HG03196 (cell line): ENCODE results near the gene ASGR1.

ENCODE experiments used
- ATAC-seq: cut with Tn5 transposase; IDR thresholded peaks from one replicate; pipeline ENCODE4 v1.9.1; 2021; ENCODE audit not compliant: unreplicated experiment

ASGR1 gene

DNA sequence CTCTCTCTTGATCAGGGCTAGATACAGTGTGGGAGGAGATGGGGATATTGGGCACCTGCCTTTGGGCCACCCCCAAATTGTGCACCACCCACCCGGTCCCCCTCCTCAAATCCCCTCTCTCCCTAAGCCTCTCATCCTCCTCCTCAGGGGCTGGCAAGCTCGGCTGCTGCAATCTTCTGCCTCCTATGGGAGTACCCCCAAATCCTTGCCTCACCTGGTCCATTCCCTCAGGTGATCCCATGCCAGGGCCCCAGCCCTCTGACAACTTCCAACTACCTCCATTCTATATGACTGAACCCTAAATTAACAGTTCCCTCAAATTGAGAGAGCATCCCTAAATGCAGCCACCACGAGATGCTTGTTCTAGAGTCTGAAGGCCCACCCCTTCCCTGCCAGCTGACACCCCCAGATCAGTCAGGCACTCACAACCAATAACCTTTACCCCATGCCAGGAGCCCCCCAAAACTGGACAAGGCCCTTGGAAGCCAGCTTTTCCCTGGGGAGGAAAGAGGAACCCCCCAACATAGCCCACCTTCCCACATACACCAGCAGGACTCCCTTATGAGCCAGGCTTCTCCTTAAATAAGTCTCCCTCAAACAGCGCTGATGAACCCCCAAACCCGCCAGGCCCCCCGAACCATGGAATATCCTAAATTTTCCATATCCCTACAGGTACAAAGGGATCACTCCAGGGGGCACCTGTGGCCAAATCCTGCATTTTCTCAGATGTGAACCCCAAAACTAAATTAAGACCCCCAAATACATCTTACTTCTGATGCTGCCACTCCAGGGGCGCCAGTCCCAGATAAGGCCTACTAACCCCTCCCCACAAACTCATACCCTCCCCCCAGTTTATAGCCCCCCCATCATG lies 37.3 kb upstream of the ASGR1 start:
- no peak for ATAC-seq

DNA sequence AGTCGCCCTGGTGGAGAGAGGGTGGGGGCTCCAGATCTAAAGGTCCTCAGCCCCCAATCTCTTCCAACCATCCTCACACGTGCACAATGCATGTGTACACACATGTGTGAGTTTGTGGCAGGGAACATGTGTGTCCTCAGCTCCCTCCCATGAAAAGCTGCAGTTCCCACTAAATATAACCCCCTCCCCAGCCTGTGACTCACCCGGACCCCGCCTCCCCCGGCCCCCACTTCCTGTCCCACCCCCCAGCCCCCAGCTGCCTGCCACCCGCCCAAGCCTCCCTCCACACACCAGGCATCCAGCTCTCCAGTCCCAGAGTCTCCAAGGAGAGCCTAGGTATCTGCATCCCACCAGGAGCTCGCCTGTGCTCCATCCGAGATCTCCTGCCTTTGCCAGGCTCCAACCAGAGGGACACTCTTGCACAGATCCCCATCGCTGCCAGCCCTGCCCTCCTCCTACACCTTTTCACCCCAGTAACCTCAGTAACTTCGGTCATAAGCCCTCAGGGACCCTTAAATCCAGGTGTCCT lies 36.5 kb upstream of the ASGR1 start:
- ATAC-seq, result no peak

DNA sequence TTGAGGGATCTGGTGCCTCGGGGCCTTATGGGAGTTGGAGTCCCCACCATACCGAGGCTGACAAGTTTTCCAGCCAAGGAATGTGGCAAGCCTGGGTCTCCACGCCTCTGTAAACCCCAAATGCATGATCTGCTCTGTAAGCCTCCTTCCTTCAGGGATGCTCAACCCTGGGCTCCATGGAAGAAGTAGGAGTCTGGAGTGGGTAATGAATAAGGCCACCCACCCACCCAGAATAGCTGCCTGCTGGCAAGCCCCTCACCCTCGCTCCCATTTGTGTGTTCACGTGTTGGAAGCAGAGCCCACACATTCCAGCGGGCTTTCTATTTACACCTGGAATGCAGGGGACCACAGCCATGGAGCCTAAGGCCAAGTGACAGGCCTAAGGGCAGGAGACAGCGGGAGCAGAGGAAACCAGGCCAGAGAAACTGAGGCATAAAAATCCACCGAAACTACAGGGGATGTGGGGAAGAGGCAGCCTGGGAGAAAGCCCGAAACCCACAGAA lies 36.0 kb upstream of the ASGR1 start:
- no peak for ATAC-seq

DNA sequence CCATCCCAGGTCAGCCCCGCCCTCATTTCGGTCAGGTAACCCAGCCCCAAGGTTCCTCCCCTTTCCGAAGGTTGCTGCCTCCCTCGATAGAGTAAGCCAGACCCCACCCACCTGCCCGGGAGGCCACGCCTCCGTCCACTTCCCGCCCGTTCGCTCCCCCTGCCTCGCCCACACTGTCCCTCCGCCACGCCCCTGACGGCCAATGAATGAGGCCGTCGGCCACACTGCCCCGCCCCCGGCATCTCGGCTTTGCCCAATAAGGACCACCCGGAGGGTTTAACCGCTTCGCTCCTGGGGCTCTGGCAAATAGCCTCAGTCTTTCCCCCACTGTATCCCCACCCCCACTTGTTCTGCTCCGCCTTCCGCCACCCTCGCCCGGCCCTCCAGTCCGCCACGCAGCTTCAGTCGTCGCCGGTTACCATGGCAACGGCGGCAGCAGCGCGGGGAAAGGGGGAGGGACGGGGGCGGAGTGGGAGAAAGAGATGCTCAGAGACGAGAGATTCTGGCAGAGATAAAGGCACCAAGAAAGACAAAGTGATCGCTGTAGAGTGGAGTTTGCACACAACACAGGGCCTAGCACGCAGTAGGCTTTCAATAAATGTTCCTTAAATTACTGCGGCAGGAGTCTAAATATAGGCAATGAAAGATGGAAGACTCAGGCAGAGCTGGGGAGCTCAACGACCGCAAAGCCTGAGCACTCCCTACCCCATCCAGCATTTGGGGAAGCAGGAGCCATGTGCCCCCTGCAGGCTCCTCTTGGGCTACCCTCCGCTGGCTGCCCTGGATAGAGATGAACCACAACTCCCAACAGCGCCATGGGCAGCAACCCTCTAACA lies 35.3 kb upstream of the ASGR1 start:
- ATAC-seq, result peak; percentile 71

DNA sequence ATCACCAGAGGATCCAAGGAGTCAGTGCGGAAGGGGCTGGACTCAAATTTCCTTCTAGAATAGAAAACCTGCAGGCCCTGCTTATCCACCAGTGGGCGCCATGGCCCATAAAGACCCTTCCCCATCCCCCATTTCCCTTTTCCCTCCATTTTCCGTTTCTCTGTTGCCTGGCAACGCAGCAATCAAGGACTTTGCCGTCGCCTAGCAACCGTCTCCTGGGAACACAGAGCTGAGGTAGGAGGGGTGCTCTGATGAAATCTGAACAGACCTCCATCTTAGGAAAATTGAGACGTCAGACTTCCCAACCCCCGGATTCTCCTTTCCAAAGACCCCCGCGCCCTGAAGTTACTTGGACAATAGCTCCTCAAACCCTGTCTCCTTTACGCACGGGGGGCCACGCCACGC lies 34.7 kb upstream of the ASGR1 start:
- ATAC-seq, result no peak

DNA sequence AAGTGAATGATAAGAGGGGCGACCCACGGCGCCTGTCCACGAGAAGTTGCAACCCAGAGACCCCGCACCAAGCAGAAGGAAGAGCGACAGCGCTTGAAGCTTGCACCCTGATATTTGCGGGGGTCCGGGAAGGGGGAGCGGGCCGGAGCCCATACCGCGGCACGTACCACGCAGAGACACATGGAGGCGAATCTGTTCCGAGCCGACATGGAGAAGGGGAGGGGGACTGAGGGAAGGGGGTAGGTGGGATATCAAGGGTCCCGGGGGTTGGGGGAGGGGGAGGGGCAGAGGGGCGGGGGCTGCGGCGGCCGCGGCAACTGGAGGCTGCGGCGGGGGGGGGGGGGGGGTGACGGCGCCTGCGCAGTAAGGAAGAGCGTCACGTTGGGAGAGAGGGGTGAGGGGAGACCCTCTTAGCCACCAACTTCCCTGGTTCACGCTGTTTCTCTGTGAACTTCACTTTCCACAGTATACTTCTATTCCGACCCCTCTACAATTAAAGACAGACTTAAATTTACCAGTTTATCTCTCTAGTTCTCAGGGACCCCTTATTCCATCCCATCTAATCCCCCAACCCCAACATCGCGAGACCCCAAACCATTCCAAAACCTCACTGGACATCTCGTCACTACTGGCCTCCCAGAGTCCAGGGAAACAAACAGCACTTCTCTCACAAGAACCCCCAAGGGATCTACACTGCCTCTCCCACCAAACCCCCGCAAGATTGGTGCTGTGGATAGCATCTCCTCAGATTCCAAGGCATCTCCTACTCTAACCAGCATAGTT lies 32.5 kb upstream of the ASGR1 start:
- no peak for ATAC-seq

DNA sequence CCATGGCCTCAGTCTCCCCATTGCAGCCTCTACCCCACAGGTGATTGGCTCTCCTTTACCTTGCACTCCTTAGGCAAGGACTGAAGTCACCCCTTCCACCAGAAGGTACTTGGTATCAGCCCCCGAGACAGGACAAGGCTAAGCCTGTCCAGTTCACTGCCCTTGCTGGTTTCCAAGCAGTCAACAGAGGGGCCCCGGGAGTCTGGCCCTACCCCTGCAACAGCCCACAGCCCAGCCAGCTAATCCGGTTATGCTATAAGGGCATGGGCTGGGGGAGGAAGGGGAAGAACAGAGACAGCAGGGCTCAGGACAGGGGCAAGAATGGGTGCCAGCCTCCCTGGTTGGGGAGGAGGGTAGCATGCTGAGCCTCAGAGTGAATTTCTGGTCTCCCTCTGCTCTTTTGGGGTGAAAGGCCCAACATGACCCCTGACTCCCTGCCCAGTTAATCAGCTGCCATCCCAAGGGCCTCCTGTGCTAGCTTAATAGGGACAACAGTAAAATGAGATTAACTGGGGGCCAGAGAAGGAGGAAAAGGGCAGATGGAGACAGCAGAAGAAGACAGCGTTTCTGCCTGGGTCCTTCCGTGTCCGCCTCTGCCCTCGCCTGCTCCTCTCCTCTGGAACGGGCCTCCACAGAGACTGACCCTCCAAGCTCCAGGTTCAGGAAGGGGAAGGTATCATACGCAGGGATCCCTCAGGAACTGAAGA lies 29.7 kb upstream of the ASGR1 start:
- ATAC-seq, result no peak

DNA sequence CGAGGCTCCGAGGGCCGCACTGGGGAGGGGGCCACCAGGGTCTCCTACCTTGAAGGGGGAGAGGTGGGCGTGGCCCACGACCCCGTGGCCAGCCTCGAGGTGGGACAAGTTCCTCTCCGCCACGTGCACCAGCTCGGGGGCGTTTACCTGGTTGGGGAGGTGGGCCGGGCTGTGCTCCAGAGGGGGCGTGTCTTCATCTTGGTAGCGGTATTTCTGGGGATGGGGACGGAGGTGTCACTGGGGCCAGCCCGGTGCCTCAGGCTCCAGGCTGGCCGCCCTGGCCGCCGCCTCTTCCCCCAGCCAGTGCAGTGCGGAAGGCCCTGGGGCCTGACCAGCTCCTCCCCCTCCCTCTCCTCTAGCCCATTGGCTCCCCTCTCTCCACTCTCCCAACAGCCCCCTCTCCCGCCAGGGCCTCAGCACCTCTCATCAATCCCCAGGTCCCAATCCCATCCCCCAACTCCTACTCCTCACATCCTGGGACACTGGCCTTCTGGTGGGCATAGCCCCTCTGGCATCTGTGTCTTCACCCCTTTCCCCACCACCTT lies 28.9 kb upstream of the ASGR1 start:
- no peak for ATAC-seq

DNA sequence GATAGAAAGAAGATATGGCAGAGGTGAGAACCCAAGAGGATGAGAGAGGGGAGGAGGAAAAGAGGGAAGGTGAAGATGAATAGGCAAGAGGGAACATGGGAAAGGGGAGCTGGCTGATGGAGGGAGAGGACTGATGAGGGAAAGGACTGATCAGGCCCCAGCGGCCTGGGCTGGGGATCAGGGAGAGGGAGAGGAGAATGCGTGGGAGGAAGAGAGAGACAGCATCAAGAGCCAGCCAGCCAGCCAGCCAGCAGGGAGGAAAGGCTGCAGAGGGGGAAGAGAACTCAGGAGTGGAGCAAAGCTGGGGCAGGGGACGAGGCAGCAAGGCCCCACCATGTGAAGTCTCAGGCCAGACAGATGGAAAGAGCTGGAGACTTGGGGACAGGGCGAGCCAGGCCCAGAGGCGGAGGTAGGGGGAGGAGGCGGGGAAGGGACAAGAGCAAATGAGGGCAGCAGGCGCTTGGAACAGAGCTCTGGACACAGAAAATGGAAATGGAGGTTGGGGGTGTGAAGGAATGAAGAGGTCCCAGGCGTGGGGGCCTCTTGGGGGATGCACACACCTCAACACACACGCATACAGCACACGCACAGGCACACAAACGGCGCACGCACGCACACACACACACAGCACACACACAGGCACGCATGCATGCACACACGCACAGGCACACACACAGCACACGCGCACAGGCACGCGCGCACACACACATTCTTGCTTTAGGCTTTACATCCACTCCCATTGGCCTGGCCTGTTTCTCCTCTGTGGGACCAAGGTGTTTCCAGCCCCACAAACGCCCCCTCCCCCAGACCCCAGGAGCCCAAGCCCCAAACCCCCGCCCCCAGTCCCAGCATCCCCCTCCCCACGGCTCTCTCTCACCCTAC lies 28.2 kb upstream of the ASGR1 start:
- ATAC-seq, result no peak

DNA sequence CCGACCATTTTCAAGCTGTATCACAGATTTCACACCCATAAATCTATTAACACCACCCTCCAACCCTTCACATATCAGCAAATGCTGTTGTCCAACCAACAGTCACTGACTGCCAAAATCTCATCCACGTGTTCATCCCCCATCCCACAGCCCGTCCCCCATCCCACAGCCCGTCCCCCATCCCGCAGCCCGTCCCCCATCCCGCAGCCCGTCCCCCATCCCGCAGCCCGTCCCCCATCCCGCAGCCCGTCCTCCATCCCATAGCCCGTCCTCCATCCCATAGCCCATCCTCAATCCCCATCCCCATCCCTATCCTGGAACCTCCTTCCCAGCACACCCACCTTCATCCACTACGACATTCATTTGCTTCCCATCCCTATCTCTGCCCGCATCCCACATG lies 26.4 kb upstream of the ASGR1 start:
- no peak for ATAC-seq

DNA sequence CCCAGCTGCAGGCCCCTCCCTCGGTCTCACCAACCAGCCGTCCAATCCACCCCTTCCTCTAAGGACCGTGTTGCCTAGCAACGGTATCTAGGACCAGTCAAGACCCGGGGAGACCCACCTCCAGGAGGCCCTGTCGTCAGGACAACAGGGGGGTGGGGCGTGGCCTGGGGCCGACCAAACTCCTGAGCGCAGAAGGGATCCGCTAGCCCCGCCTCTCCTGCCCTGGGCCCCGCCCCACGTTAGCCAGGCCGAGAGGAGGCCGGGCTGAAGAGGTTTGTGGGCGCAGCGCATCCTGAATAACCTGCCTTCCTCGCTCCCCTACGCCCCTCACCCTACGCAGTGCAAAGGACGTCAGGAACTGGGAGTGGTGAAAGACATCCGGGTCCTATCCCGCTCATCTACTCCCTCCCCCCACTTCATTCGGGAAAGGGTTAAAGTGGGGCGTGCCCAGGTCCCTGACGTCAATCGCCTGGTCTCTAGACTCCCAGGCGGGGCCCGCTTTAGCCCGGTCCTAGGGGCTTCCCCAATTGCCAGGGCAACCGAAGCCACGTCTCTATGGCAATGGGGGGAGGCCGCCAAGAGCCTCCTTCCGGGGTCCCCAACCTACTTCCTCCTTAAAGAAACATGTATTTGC lies 25.8 kb upstream of the ASGR1 start:
- ATAC-seq, result peak; percentile 80

DNA sequence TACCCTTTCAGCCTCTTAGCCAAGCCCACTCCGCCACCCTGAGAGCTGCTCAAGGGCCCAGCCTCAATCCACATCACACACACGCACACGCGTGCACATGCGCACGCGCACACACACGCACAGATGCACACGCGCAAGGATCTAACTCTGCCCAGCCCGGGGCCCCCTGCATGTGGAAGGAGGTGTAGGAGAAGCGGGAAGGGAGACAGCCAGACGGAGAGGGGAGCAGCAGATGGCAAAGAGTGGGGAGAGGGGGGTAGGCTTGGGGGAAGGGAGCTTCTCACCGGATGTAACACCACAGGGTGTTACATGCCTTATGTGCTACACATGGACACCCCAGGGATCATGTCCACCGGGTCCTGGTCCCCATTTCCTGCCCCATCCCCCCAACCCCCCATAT lies 25.2 kb upstream of the ASGR1 start:
- no peak for ATAC-seq

DNA sequence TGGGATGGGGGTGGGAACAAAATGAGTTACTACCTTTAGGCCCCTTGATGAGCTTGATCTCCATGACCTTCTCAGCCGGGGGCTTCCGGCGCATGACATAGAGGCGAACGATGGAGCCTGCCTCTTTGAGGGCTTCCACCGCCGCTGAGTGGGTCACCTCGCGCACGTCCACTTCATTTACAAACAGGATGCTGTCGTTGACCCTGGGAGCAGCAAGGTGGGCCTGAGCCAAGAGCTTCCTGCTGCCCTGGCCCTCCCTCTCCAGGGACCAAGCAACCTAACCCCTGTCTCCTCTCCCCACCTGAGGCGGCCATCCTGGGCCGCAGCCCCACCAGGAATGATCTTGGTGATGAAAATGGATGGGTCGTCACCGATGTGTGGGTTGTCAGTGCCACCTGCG lies 24.2 kb upstream of the ASGR1 start:
- ATAC-seq, result no peak

DNA sequence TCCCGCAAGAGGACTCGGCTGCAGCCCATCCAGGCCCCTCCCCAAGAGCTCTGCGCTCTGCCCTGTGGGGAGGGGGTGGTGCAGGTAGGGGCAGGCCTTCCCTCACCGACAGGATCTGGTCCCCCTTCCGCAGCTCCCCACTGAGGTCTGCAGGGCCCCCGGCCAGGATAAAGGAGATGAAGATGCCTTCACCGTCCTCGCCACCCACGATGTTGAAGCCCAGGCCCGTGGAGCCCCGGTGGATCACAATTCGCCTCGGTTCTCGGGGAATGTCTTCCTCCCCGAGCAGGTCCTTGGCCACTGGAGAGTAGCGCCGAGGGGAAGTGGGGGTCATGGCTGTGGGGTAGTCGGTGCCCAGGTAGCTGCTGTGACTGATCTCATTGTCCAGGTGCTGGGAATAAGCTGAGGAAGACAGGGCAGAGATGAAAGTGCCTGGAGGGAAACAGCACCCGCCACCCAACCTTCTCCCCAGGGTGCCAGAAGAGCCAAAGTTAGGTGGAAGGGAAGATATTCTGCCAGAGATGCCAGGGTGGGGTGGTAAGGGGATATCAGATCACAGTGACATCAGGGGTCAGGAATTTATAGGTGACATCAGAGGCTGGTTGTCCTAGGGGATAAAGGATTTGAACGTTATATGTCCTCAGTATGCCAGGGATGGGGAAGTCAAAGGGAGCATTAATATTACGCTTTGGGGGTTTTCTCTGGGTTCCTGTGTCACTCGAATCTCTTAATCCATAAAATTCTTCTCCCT lies 17.7 kb upstream of the ASGR1 start:
- ATAC-seq, result no peak

DNA sequence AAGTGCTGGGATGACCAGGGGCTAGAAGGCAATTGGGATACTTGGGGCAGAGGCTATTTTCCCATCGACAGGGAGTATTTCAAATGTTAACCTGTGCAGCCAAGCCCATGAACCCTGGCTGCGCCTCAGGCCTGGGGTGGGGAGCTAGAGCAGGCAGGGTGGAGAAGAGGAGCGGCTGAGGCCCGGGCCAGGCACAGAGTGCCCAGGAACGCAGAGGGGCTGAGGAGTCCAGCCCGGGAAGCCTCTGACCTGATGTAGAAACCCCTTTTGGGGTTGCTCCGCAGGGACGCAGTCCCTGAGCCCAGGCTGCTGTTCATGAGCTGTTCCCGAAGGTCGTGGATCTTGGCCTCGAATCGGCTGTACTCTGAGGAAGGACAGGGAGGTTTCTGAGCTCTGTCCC lies 16.8 kb upstream of the ASGR1 start:
- no peak for ATAC-seq

DNA sequence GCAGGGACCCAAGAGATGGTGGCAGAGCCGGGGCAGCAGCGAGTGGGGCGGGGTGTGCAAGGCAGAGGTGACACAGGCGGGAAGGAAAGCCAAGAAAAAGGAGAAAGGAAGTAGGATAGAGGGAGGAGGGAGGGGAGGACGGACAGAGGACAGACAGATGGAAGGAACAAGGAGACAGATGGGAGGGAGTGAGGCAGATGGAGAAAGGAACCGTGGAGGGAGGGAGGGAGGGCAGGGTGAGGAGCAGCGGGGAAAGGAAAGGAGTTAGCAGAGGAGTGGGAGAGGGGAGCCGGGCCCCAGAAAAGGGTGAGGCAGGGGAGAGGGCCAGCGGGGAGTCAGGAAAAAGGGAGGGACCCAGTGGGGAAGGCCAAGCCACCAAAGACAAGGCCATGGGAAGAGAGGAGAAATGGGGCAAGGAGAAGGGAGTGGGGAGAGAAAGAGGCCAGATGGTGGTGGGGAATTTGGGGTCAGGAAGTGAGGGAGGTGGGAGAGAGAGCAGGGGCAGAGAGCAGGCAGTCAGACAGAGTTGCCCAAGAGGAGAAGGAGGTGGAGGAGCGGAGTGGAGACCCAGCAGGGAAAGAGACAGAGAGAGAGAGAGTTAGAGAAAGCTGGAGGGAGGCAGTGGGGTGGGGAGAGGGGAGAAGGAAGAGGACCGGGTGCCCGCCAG lies 13.2 kb upstream of the ASGR1 start:
- ATAC-seq, result no peak

DNA sequence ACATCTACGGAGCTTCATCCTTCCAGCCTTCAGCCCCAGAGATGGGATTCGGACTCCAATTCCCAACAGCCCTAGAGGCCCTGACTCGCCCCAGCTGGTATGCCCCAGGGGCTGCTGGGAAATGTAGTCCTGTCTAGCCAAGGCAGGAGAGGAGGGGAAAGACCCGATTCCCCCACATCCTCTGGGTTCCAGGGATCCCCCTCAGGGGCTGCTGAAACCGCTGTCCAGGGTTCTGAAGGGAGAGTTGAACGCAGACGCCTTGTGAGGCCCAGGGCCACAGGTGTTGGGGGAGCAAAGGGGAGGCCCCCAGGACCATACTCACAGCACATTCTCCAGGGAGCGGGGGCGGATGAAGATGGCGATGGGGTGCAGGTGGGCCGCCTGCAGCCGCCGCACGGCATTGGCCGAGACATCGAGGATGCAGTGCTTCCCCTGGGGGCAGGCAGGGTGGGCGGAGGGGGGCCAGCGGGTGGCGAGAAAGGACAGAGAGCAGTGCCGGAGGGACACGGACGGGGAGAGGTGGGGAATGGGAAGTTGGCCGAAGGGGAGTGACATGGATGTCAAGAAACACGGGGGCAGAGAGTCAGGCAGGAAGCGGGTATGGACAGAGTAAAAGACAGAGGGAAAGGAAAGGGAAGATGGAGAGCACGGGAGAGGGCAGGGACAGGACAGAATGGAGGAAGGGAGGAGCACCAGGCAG lies 12.6 kb upstream of the ASGR1 start:
- ATAC-seq, result no peak
